OCI-M2 (cell line): ENCODE measurements around the gene SLC45A2.
"Not testable (repeated sequence)": the region's sequence is repeated elsewhere in the genome, so short reads cannot be mapped to it uniquely, and the experiment has no call there.

Source experiments
- DNase-seq: peaks from one replicate; lab custom pipeline; 2025; ENCODE audit not compliant: unreplicated experiment; lab: John Stamatoyannopoulos, UW

SLC45A2 gene

DNA sequence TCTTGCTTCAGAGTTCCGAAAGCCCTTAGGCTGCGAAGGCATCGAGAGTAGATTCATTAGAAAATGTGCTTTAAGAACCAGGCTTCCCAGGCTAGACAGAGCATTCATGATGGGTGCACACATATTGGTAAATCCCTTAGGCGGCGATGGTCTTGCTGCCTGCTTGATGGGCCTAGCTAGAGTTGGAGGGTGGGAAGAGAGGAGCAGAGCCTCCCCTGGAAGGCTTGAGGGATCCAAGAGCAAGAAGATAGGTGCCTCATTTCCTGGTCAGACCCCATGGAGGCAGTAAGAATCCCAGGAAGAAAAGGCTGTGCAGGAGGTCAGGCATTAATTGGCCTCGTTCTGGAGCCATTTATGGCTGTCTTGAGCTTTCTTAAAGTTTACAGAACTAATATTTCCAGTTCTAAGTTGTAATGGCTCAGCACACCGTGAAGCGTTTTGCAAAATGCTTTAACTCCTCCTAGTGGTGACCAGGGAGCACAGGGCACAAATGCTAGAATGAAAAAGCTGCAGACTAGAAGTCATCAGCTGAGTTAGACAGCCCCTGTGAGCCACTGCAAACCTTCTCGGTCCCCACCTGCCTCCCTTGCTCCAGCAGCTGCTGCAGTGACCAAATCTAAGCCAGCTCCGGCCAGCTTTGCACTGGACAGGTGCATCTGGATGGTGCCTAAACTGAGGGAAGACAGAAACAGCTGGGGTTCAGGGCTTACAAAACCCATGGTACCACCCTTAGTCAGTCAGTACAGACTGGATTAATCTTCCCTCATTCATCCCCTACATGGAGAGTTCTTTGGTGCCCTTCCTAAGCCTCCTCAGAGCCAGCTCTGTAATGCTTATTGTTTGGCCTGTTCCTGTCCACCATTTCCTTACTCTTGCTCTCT is 14.7 kb downstream of the SLC45A2 start:
- no peak for DNase-seq

DNA sequence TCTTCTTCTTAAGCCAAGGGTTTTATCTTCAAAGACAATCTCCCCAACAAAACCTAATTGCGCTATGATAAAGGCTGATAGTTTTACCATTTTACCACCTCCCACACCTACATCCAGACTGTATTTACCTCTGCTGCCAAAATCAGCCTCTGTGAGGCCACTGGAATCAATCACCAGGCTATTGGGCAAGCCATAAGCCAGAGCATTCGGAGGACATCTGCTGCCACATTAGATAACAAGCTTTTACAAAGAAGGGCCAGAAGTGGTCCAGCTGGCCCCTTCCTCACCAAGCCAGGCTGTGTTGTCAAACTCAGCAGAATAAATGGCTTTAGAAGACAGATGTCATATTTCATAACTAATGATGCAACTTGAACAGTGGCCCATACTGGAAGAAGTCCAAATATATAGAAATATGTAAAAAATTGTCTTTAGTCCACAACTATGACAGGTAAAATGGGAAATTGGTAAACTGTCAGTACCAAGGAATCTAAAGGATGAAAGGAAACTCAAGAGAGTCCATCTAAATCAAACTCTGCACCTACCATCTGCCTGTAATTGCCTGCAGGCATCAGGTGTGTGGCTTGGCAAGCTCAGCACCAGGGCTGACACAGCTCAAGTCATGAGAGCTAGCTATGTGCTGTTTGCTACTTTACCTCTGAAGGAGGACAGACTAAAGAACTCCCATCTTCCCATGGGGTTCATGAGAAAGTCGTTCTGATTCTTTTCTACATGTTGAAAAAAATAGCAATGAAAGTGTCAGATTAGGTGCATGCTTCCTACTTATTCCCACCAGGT is 16.1 kb downstream of the SLC45A2 start:
- no peak for DNase-seq

DNA sequence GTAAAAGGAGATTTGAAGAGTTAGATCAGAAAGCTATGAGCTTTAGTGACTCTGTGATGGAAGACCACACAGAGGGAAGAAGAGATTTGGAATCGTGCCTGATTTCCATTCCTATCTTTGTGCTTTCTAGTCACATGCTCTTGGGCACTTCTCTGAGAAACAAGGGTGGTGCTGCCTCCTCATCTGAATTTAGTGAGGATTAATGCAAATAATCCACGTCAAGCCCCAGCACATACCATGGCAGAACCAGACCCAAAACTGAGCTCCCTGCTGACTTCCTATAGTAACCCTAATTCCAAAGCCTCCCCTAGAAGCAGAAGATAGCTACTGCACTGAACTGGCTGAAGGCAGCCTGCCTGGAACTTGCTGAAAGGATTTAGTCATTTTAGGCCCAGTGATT is 17.7 kb downstream of the SLC45A2 start:
- DNase-seq = no peak

DNA sequence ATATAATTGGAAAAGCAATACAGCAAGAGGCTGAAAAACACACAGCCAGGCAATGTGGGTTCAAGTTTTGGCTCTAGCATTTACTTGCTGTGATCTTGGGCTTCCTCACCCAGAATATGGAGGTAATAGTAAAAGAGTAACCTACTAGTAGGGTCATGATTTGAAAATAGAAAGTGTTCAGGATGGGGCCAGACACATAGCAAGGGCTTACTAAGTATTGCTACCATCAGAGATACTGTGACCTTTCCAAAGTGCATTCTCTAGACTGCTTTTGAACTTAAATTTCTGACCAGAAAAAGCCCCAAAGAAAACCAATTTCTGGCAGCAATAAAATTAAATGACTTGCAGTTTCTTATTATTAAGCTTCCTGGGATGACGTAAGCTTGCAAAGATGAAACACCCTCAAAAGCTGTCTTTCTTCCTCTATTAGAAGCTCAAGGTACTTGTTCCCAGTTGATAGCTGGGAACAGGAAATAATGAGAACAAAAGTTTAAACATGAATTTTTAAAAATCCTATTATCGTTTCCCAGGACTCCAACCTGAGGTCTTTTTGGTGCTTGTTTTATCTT is 20.3 kb downstream of the SLC45A2 start:
- DNase-seq = no peak

DNA sequence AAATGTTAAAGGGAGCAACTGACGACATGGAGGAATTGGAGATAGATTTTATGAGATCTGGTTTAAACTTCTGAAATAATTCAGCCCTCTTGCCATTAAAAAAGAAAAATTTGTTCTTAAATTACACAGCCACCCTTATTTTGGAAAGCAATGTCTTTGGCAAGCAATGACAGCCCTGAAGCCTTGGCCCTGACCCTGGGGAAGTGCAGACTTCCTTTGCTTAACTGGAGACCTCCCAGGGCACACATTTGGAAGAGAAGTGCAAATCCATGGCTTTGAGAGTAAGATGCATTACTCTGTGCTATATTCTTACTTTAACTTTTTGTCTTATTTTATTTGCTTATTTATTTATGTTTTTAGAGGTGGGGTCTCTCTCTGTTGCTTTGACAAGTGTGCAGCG is 26.3 kb downstream of the SLC45A2 start:
- no peak for DNase-seq

DNA sequence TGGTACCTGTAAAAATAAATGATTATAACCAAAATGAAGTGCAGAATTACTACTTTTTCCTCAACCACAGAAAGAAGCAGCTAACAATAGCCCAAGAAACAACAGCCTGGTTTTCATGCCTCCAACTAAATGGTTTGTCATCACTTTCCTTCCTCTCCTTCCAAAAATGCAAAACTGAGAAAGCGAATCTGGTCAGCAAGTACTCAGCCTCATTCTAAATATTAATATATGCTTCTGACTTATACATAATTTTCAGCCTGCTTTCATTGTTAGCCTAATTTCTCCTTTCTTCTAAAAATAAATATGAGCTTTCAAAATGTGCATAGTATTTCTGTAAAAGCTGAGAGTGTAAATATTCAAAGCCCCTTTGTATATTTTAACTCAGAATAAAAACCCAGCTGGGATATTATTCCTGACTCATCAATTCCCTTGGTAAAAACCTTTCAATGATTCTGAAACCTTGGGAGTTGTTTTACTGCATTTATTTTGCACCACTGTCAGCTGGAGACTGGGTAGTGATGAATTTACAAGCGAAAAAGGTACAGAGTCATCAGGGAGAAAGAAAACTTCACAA is 26.8 kb downstream of the SLC45A2 start:
- DNase-seq = no peak

DNA sequence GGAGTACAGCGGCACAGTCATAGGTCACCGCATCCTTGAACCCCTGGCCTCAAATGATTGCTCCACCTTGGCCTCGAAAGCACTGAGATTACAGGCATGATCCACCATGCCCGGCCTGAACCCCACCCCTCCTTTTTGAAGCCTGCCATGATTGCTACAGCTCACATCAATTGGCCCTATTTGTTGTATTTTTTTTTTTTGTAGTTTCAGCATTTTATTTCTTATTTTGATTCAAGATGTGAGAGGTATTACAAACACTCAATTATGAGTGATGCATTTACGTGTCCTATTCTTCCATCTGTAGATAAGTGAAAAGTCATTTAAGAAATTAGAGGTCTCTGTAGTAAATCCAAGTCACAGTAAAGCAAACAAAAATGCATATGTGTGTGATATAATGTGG is 32.3 kb downstream of the SLC45A2 start:
- not testable (repeated sequence) for DNase-seq

DNA sequence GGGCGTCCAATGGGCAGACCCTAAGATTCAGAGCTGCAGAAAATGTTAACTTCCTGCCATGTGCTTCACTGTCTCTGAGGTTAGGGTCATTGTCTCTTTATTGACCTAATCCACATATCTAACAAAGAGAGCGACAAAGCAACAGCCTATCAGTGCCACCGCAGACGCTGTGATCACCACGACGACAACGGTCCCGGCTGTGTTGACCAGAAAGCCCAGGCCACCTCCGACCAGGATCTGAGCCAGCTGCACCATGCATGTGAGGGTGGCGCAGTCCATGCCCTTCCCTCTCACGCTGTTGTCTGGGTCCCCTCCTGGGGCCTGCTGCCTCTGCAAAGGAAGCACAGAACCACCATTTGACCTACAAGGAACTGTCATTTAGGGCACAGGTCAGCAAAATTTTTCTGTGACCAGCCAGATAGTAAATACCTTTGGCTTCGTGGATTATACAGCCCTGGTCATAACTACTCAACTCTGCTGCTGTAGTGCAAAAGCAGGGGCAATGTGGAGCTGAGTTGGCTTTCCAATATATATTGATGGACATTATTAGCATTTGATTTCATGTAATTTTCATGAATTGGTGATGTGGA is 39.9 kb downstream of the SLC45A2 start:
- DNase-seq = no peak

DNA sequence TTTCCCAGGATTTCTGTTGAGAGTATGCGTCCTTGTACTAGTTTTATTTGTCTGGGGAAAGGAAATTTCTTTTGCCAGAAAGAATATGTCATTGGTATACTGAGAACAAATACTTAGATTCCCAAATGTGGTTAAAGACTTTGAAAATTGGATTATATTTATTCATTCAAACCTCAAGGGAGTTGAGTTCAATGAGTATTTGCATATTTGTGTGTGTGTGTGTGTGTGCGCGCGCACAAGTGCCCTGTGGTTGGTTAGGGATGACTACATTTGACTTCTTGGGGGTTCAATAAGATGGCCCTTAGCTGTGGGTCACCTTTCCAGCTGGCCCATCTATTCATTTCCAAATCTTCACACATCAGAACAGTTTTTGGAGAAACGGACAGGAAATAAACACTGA is 43.4 kb downstream of the SLC45A2 start:
- no peak for DNase-seq

DNA sequence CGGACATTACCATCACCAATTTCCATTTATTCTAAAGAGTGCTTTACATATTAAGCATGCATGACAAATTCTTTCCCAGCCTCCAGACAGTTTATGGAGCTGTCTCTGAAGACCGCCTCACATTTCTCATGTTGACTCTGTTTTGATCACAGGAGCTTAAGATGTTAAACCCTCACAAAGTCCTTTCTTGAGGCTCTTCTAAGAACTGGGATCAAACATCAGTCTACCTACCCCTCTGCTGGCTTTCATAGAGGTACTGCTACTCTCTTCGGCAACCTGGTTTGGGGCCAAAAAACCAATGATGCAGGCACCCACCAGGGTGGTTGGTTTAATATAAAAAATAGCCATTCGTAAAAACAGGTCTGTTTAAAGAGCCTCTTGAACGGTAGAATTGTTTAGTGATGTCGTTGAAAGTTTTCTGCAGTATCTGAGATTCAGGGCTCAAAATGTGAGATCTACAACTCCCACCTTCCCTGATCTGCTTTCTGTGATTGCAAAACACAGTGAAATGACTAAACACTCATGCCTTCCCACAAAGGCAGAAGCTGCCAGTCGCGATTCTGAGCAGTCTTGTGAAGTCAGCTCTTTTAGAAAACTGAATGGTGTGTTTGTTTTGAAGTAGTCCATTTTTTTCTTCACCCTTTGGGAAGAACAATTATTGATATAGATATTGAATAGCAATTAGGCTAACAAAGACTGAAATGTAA is 44.8 kb downstream of the SLC45A2 start:
- DNase-seq = no peak

DNA sequence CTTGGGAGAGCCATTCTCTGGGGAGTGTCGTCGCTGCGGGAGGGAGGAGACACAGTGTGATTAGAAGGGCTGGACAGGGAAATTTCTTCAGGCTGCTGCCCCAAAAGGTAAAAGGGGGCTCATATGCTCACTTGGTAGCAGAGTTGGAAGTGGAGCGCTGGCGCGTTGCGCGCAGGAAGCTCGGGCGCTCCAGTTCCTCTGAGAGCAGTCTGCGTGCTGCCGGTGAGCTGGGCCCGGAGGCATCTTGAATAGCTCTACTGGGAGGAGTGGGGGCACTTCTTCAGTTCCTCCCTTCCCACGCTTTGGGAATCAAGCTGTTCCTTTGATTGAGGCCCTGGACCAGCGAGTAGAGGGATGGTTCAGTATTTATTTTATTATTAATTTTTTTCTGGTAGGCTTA is 45.6 kb downstream of the SLC45A2 start:
- no peak for DNase-seq

DNA sequence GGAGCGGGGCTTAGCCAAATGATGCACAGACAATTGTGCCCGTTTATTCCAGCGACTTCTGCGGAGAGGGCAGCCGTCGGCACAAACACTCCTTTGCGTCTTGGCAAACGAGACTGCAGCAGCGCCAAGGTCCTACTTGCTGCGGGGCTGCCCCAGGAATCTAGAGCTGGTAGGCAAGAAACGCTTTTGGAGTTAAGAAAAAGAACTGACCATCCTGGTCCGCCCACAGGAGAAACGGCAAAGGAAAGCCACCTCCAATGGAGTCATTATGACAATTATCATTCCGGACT is 46.0 kb downstream of the SLC45A2 start:
- no peak for DNase-seq

DNA sequence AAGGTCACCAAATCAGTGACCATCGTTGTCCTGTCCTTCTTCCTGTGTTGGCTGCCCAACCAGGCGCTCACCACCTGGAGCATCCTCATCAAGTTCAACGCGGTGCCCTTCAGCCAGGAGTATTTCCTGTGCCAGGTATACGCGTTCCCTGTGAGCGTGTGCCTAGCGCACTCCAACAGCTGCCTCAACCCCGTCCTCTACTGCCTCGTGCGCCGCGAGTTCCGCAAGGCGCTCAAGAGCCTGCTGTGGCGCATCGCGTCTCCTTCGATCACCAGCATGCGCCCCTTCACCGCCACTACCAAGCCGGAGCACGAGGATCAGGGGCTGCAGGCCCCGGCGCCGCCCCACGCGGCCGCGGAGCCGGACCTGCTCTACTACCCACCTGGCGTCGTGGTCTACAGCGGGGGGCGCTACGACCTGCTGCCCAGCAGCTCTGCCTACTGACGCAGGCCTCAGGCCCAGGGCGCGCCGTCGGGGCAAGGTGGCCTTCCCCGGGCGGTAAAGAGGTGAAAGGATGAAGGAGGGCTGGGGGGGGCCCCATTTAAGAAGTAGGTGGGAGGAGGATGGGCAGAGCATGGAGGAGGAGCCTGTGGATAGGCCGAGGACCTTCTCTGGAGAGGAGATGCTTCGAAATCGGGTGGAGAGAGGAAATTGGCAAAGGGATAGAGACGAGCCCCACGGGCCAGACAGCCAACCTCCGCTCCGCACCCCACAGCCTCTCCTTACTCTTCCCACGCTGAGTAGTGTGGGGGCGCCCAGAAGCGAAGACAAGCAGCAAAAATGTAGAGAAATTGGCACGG is 46.6 kb downstream of the SLC45A2 start:
- DNase-seq = no peak

DNA sequence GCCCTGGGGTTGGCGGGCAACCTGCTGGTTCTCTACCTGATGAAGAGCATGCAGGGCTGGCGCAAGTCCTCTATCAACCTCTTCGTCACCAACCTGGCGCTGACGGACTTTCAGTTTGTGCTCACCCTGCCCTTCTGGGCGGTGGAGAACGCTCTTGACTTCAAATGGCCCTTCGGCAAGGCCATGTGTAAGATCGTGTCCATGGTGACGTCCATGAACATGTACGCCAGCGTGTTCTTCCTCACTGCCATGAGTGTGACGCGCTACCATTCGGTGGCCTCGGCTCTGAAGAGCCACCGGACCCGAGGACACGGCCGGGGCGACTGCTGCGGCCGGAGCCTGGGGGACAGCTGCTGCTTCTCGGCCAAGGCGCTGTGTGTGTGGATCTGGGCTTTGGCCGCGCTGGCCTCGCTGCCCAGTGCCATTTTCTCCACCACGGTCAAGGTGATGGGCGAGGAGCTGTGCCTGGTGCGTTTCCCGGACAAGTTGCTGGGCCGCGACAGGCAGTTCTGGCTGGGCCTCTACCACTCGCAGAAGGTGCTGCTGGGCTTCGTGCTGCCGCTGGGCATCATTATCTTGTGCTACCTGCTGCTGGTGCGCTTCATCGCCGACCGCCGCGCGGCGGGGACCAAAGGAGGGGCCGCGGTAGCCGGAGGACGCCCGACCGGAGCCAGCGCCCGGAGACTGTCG is 47.3 kb downstream of the SLC45A2 start:
- no peak for DNase-seq

DNA sequence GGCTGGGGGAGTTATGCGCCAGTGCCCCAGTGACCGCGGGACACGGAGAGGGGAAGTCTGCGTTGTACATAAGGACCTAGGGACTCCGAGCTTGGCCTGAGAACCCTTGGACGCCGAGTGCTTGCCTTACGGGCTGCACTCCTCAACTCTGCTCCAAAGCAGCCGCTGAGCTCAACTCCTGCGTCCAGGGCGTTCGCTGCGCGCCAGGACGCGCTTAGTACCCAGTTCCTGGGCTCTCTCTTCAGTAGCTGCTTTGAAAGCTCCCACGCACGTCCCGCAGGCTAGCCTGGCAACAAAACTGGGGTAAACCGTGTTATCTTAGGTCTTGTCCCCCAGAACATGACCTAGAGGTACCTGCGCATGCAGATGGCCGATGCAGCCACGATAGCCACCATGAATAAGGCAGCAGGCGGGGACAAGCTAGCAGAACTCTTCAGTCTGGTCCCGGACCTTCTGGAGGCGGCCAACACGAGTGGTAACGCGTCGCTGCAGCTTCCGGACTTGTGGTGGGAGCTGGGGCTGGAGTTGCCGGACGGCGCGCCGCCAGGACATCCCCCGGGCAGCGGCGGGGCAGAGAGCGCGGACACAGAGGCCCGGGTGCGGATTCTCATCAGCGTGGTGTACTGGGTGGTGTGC is 48.0 kb downstream of the SLC45A2 start, which contains the start of gene RXFP3:
Gene RXFP3 (plus strand): TSS at position 6 of the 636 bp plus-strand sequence. CDS start 355 bp downstream, at position 361.
- no peak for DNase-seq

DNA sequence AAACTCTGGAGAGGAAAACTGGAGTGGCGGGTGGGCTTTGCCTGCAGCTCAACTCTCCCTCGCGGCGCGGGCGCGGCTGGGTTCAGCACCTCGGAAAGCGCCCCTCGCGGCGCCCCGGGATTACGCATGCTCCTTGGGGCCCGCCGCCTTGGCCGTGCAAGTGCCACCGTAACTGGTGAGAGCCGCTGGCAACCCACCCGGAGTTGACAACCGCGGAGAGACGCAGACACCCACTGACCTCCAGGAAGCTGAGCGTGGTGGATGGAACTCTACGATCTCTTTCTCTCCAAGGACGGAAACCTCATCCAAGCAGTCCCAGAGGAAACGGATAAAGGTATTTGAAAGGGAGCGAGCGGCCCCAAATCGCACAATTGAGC is 48.5 kb downstream of the SLC45A2 start:
- DNase-seq = no peak

DNA sequence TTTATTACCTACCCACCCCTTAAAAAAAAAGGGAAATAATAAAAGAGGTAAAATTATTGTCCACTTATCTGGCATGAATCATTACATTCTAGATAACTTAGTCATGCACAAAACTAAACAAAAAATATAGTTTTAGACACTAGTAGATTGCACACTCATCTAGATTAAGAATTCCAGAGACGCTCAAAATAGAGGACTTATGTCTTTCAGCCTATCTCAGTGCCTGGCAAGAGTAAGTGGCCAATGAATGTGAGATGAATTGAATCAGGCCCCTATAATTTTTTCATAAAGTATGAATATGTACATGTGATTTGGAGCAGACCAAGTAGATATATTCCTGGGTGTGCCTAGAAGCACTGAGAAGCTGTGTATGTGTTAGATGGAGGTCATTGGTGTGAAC is 50.3 kb downstream of the SLC45A2 start:
- no peak for DNase-seq

DNA sequence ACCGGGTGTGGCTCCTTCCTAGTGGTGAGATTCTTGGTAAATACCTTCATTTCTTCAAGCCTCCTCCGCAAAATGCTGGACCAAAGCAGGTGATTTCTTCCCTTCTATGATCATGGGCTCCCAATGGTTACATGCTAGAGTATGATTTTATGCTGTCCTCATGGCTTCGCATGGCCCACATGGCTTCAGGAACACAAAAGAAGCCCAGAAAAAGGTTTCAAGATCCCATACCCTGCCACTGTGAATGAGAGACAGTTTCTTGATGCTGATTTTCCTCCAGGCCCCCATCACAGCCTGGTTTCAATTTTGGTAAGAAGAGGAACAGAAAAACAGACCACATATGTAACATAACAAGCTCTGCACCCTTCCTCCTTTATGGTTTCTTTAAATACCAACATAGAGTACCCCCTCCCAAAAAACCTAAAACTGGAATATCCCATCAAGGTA is 50.7 kb downstream of the SLC45A2 start:
- DNase-seq = no peak

DNA sequence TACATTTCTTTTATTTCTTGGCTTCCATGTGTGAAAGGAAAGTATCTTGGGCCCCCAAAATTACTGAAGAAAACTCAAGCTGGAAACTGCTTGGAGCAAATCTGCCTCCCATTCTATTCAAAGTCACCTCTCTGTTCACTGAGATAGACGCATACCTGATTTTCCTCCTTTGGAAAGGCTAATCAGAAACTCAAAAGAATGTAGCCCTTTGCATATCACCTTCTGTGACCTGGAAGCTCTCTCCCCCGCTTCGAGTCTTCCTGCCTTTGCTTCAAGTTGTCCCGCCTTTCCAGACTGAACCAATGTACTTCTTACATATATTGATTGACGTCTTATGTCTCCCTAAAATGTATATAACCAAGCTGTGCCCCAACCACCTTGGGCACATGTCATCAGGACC is 53.4 kb downstream of the SLC45A2 start:
- no peak for DNase-seq
